Skeletal muscle satellite cell (primary cell): ENCODE measurements around the gene STK24.

Experiments
- H3K27me3 ChIP-seq: 2 replicates; pipeline ENCODE4 v1.7.0; 2013; ENCODE audit warnings: low read length; ENCODE audit not compliant: control insufficient read depth, insufficient read depth
- H3K36me3 ChIP-seq: 2 replicates; pipeline ENCODE4 v1.7.0; 2013; ENCODE audit warnings: mild to moderate bottlenecking, control low read depth, low read length; ENCODE audit not compliant: insufficient read depth
- H3K4me1 ChIP-seq: 2 replicates; pipeline ENCODE4 v1.7.0; 2013; ENCODE audit warnings: low read length; ENCODE audit not compliant: control insufficient read depth, insufficient read depth
- H3K4me2 ChIP-seq: 2 replicates; pipeline ENCODE4 v1.7.0; 2013; ENCODE audit warnings: mild to moderate bottlenecking, low read length
- H3K4me3 ChIP-seq: 2 replicates; pipeline ENCODE4 v1.7.0; 2013; ENCODE audit warnings: low read length
- H3K9ac ChIP-seq: 2 replicates; pipeline ENCODE4 v1.7.0; 2013; ENCODE audit warnings: mild to moderate bottlenecking, low read depth, low read length, moderate library complexity
- H3K9me3 ChIP-seq: replicated peaks from 2 replicates; pipeline ENCODE4 v1.7.0; 2013; ENCODE audit warnings: mild to moderate bottlenecking, control low read depth, low read length

STK24 gene

DNA sequence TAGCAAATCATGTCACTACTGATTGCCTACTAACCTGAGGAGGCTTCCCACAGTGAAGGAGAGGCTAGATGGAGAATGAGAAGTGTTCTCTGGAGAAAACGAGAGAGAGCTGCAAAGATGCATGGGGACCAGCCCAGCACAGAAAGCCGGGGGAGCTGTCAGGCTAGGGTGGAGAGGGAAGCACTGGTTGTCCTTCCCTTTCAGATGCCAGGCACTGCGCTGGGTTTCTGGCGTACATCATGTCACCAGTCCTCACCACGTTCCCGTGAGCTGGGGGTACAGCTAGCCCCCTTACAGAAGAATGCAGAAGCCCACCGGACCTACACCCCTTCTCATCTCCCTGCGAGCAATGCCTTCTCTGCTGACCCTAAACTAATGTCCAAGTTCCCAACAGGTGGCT lies 86.0 kb downstream of the STK24 start:
- Histone ChIP-seq H3K4me2 (no peak overlapping the region), H3K4me3 (no peak overlapping the region), H3K36me3 (peaks cover 4% of the 10 kb centered on the region), H3K9ac (no peak overlapping the region), H3K9me3 (no peaks in the 10 kb centered on the region), H3K27me3 (no peaks in the 10 kb centered on the region), H3K4me1 (peaks cover 30% of the 10 kb centered on the region)

GRCh38 chr13:98490195-98490836 lies 86.6 kb downstream of the STK24 start:
- H3K4me2 ChIP-seq = no peak overlapping the region
- no peaks in the 10 kb centered on the region for H3K27me3 ChIP-seq
- peaks cover 30% of the 10 kb centered on the region for H3K4me1 ChIP-seq
- no peaks in the 10 kb centered on the region for H3K9me3 ChIP-seq
- H3K36me3 ChIP-seq = peaks cover 4% of the 10 kb centered on the region
- no peak overlapping the region for H3K4me3 ChIP-seq
- no peak overlapping the region for H3K9ac ChIP-seq

DNA sequence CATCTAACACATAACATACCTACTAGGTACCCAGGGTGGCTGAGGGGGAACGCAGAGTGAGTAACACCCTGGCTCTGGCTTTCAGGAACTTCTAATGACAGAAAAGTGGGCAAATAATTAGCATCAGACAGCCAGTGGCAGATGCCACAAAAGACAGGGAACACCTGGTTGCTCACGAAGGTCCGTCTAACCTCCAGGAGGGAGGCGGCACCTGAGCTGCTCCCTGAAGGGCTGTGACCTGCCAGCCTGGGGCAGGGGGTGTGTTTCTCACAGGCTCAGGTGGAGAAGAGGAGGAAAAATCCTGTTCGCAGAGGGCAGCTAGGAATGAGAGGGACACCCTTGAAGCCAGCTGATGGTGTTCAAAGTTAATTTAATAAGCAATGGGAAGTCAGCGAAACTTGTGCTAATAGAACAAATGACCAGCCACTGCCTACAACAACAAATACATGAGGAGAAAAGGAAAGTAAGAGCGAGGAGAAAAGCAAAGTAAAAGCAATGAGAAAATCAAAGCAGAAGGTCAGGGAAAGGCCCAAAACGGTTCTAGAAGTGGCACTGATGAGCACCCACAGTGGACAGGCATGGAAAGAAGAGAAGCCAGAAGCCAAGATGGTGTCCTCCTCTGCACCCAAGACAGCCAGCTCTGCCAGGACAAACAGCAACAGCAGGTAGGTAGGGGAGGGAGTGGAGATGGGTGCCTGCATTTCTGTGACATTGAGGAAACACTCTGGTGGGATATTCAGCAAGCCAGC lies 87.3 kb downstream of the STK24 start:
- H3K36me3 ChIP-seq = peaks cover 4% of the 10 kb centered on the region
- peaks cover 36% of the 10 kb centered on the region for H3K4me1 ChIP-seq
- H3K4me2 ChIP-seq = no peak overlapping the region
- H3K9me3 ChIP-seq = no peaks in the 10 kb centered on the region
- no peak overlapping the region for H3K9ac ChIP-seq
- no peak overlapping the region for H3K4me3 ChIP-seq
- no peaks in the 10 kb centered on the region for H3K27me3 ChIP-seq

DNA sequence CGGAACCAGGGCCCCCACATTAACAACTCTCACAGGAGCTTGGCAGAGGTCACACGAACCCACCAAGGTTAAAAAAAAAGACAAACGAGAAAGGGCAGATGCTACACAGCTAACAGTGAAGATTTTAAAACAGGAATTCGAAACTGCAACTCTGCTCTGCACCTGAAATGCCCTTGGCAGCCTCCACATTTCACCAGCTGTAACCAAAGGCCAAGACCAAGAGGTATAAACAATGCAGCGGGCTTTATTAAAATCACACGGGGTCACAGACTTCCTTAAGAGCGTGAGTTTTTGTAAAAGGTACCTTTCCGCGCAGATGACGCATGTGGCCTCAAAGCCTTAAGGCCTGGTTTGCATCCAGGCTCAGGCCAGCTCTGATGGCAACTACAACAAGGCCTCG lies 88.2 kb downstream of the STK24 start:
- peaks cover 4% of the 10 kb centered on the region for H3K36me3 ChIP-seq
- no peak overlapping the region for H3K4me2 ChIP-seq
- peaks cover 44% of the 10 kb centered on the region for H3K4me1 ChIP-seq
- no peak overlapping the region for H3K9ac ChIP-seq
- H3K27me3 ChIP-seq = no peaks in the 10 kb centered on the region
- H3K9me3 ChIP-seq = no peaks in the 10 kb centered on the region
- H3K4me3 ChIP-seq = no peak overlapping the region

- H3K9me3 ChIP-seq = no peaks in the 10 kb centered on the region
- H3K4me1 ChIP-seq = peaks cover 57% of the 10 kb centered on the region
- peaks cover 4% of the 10 kb centered on the region for H3K36me3 ChIP-seq
- no peak overlapping the region for H3K4me2 ChIP-seq
- no peak overlapping the region for H3K4me3 ChIP-seq
- H3K27me3 ChIP-seq = no peaks in the 10 kb centered on the region
- no peak overlapping the region for H3K9ac ChIP-seq
Measured at GRCh38 chr13:98487522-98487921, 89.4 kb downstream of the STK24 start.

- peak overlapping the region; percentile 9 for H3K4me2 ChIP-seq
- peaks cover 62% of the 10 kb centered on the region for H3K4me1 ChIP-seq
- H3K9me3 ChIP-seq = no peaks in the 10 kb centered on the region
- H3K4me3 ChIP-seq = no peak overlapping the region
- peaks cover 4% of the 10 kb centered on the region for H3K36me3 ChIP-seq
- H3K9ac ChIP-seq = no peak overlapping the region
- no peaks in the 10 kb centered on the region for H3K27me3 ChIP-seq
Measured at GRCh38 chr13:98487016-98487415, 89.9 kb downstream of the STK24 start.

- peaks cover 4% of the 10 kb centered on the region for H3K36me3 ChIP-seq
- H3K27me3 ChIP-seq = no peaks in the 10 kb centered on the region
- no peak overlapping the region for H3K9ac ChIP-seq
- peaks cover 68% of the 10 kb centered on the region for H3K4me1 ChIP-seq
- H3K9me3 ChIP-seq = no peaks in the 10 kb centered on the region
- H3K4me3 ChIP-seq = no peak overlapping the region
- peak overlapping the region; percentile 9 for H3K4me2 ChIP-seq
Measured at GRCh38 chr13:98486412-98486811, 90.5 kb downstream of the STK24 start.

DNA sequence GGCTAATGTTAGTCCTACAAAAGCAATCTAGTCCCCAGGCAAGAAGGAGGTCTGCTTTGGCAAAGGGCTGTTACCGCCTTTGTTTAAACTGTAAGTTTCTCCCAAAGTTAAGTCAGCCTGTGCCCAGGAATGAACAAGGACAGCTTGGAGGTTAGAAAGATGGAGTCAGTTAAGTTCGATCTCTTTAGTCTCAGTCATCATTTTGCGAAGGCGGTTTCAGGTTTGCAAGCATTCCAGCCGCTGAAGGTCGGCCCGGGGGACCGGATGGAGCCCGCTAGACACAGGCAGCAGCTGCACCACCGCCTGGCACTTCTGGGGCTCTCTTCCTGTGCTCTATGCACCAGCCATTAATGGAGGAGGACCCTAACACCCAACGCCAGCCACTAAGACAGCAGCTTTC lies 91.3 kb downstream of the STK24 start:
- no peaks in the 10 kb centered on the region for H3K27me3 ChIP-seq
- H3K9ac ChIP-seq = peak overlapping the region; percentile 26
- peak overlapping the region; percentile 78 for H3K4me2 ChIP-seq
- peaks cover 76% of the 10 kb centered on the region for H3K4me1 ChIP-seq
- no peaks in the 10 kb centered on the region for H3K9me3 ChIP-seq
- peaks cover 4% of the 10 kb centered on the region for H3K36me3 ChIP-seq
- no peak overlapping the region for H3K4me3 ChIP-seq

- peak overlapping the region; percentile 78 for H3K4me2 ChIP-seq
- H3K4me3 ChIP-seq = peak overlapping the region; percentile 55
- H3K9me3 ChIP-seq = no peaks in the 10 kb centered on the region
- H3K27me3 ChIP-seq = no peaks in the 10 kb centered on the region
- peaks cover 76% of the 10 kb centered on the region for H3K4me1 ChIP-seq
- peaks cover 4% of the 10 kb centered on the region for H3K36me3 ChIP-seq
- peak overlapping the region; percentile 71 for H3K9ac ChIP-seq
Measured at GRCh38 chr13:98484289-98485219, 92.4 kb downstream of the STK24 start.

DNA sequence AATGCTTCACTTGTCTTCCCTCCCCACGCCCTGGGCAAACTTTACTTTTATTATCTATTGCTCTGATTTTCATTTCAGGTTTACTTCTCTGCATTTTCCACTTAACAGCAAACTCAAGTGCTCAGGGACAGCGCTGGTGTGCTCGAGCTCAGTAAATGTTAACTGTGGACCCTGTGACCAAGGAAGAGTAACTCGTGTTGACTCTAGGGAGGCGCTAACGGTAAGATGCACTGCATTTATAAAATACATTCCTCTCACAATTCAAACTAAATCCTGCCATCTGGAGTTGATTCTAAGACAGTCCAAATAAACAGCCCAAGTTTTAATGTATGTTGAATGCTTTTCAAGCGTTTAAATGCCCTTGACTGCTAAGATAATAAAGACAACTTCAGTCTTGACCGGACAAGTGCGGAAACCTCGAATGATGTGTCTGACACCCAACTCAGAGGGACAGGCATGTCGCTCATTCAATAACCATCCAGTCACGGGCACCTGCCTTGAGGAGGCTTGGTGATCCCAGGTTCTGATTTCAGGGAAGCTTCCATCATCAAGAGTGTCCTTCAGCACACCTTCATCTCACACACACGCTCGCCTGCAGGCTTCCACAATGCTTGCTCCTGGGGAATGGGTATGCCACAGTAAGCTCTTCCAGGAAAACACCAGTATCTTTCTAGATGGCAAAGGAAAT lies 93.2 kb downstream of the STK24 start:
- Histone ChIP-seq H3K4me1 (peaks cover 79% of the 10 kb centered on the region), H3K4me3 (peak overlapping the region; percentile 55), H3K9me3 (no peaks in the 10 kb centered on the region), H3K4me2 (peak overlapping the region; percentile 78), H3K9ac (peak overlapping the region; percentile 71), H3K27me3 (no peaks in the 10 kb centered on the region), H3K36me3 (no peaks in the 10 kb centered on the region)
